Measurements from ENCODE around the gene C1QTNF9. TPM values are rescaled to one million over a fixed set of nuclear protein-coding genes. Genes with fewer than 3 reads are reported as not detected.

C1QTNF9 gene
- total and polyA plus RNA-seq, 4 experiments from 2014 or later = not detected

DNA sequence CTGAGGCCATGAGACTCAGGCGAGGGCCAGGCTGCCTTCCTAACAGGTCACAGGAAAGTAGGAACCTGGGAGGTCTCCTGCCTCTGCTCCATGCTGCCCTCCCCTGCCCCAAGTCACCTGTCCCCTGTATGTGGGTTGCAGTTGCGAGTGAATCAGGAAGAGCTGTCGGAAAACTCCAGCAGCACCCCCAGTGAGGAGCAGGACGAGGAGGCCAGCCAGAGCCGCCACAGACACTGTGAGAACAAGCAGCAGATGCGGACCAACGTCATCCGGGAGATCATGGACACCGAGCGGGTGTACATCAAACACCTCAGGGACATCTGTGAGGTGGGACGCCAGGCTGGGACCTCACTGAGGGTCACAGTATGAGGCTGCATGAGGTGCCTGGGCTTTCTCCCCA lies 22.8 kb upstream of the C1QTNF9 start:
- peaks cover 13 to 22% (median 17%) of the 10 kb centered on the region in 4 donors for H3K4me1 Mint-ChIP-seq
- ChIA-PET CTCF (ENCODE audit: partially characterized antibody) (interaction anchor here (0.9 kb wide), 1 partner anchor 16 kb away, joined by 3 read pairs; no protein-coding TSS in a partner anchor), POLR2A (ENCODE audit: partially characterized antibody) (interaction anchor here (35.7 kb wide), 1 partner anchor 27 kb away, joined by 1361 read pairs; no protein-coding TSS in a partner anchor)
- no peak overlapping the region for H3K27ac ChIP-seq (ENCODE audit: low read depth, low read length)
- H3K4me3 ChIP-seq (ENCODE audit: low read length in 2 of 2) = no peak overlapping the region
- no peaks in the 10 kb centered on the region for H3K27me3 ChIP-seq (ENCODE audit: insufficient read depth, low read length)
- H3K9me3 Mint-ChIP-seq = no peaks in the 10 kb centered on the region
- H3K4me3 Mint-ChIP-seq = peak overlapping the region in 1 of 8 donors; percentile 15
- H3K27ac Mint-ChIP-seq = peak overlapping the region in 1 of 7 donors; percentile 87
- H3K36me3 ChIP-seq (ENCODE audit: insufficient read depth, low read length) = peaks cover 90% of the 10 kb centered on the region
- H3K36me3 Mint-ChIP-seq = peaks cover 70 to 92% of the 10 kb centered on the region in 2 donors
- no peaks in the 10 kb centered on the region for H3K9me3 ChIP-seq (ENCODE audit: control insufficient read depth in 1 of 2, low read length in 2 of 2)
- no peaks in the 10 kb centered on the region for H3K27me3 Mint-ChIP-seq
- intact Hi-C loops (cut with micrococcal nuclease) = loop anchor here (5.0 kb wide), 1 partner anchor 34 kb away; no protein-coding TSS in a partner anchor
- peaks cover 12% of the 10 kb centered on the region for H3K4me1 ChIP-seq (ENCODE audit: insufficient read depth, low read length)
- DNase-seq = no peak

DNA sequence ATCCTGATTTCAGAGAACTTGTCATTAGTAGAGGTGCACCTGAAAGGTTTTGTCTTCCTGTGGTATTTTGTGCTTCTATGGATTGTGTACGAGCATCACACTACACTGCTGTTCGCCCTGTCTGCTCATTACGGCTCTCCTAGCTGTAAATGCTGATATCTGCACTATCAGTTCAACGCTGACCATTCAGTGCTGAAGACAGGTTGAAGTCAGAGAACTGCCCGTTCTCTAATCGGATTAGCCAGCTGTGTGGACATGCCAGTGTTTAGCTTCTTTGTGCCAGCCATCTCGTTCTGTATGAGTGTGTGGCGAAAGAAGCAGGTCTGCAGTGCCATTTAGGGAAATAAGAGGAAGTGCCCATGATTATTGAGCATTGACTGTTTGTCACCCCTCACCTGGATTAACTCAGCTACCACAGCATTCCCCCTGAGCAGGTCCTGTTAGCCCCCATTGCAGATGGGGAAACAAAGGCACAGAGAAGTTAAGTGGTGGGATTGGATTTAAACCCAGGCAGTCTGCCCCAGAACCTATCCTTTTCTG lies 21.6 kb upstream of the C1QTNF9 start:
- Mint-ChIP-seq H3K9me3 (no peaks in the 10 kb centered on the region), H3K27ac (peak overlapping the region in 3 of 7 donors; percentile 22 to 65 (median 51)), H3K4me3 (no peak overlapping the region), H3K4me1 (peaks cover 5 to 10% (median 8%) of the 10 kb centered on the region in 4 donors), H3K36me3 (peaks cover 68 to 88% of the 10 kb centered on the region in 2 donors), H3K27me3 (no peaks in the 10 kb centered on the region)
- Histone ChIP-seq H3K27me3 (ENCODE audit: insufficient read depth, low read length) (no peaks in the 10 kb centered on the region), H3K36me3 (ENCODE audit: insufficient read depth, low read length) (peaks cover 88% of the 10 kb centered on the region), H3K9me3 (ENCODE audit: control insufficient read depth in 1 of 2, low read length in 2 of 2) (no peaks in the 10 kb centered on the region), H3K4me3 (ENCODE audit: low read length in 2 of 2) (no peak overlapping the region), H3K27ac (ENCODE audit: low read depth, low read length) (no peak overlapping the region), H3K4me1 (ENCODE audit: insufficient read depth, low read length) (peaks cover 1% of the 10 kb centered on the region)
- ChIA-PET POLR2A (ENCODE audit: partially characterized antibody) (interaction anchor here (1.4 to 35.7 kb wide), 2 partner anchors 8 to 28 kb away, joined by 4 to 1361 read pairs; no protein-coding TSS in a partner anchor), CTCF (ENCODE audit: partially characterized antibody) (interaction anchor here (1.6 kb wide), 1 partner anchor 59 kb away, joined by 4 read pairs; no protein-coding TSS in a partner anchor)
- no peak for DNase-seq
- intact Hi-C loops (cut with micrococcal nuclease) = loop anchor here (5.0 kb wide), 1 partner anchor 36 kb away; no protein-coding TSS in a partner anchor

DNA sequence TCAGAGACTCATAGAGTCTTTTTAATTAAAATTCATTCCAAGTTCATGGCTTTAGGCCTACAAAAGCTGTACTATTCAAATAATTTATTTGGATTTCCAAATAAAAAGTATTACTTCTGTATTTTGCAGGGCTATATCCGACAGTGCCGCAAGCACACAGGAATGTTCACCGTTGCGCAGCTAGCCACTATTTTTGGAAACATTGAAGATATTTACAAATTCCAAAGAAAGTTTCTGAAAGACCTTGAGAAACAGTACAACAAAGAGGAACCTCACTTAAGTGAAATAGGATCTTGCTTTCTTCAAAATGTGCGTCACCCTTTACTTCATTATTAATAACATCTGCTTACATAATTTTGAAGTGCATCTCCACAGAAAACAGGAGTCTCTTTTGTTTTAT lies 20.5 kb upstream of the C1QTNF9 start:
- POLR2A ChIA-PET (ENCODE audit: partially characterized antibody) = interaction anchor here (0.8 to 35.7 kb wide), 3 partner anchors 9 to 214 kb away, joined by 3 to 1361 read pairs (median 4); no protein-coding TSS in a partner anchor
- CTCF ChIA-PET (ENCODE audit: partially characterized antibody) = interaction anchor here (1.1 to 1.6 kb wide), 3 partner anchors 35 to 60 kb away, joined by 3 to 4 read pairs (median 3); no protein-coding TSS in a partner anchor
- Histone ChIP-seq H3K4me3 (ENCODE audit: low read length in 2 of 2) (no peak overlapping the region), H3K36me3 (ENCODE audit: insufficient read depth, low read length) (peaks cover 93% of the 10 kb centered on the region), H3K27ac (ENCODE audit: low read depth, low read length) (no peak overlapping the region), H3K9me3 (ENCODE audit: control insufficient read depth in 1 of 2, low read length in 2 of 2) (no peaks in the 10 kb centered on the region), H3K27me3 (ENCODE audit: insufficient read depth, low read length) (no peaks in the 10 kb centered on the region), H3K4me1 (ENCODE audit: insufficient read depth, low read length) (no peaks in the 10 kb centered on the region)
- intact Hi-C loops (cut with micrococcal nuclease) = loop anchor here (5.0 kb wide), 1 partner anchor 37 kb away; no protein-coding TSS in a partner anchor
- DNase-seq = no peak
- peaks cover 67 to 87% of the 10 kb centered on the region in 2 donors for H3K36me3 Mint-ChIP-seq
- no peaks in the 10 kb centered on the region for H3K27me3 Mint-ChIP-seq
- H3K9me3 Mint-ChIP-seq = no peaks in the 10 kb centered on the region
- no peak overlapping the region for H3K27ac Mint-ChIP-seq
- no peak overlapping the region for H3K4me3 Mint-ChIP-seq
- H3K4me1 Mint-ChIP-seq = peaks cover 0 to 5% (median 4%) of the 10 kb centered on the region in 4 donors

DNA sequence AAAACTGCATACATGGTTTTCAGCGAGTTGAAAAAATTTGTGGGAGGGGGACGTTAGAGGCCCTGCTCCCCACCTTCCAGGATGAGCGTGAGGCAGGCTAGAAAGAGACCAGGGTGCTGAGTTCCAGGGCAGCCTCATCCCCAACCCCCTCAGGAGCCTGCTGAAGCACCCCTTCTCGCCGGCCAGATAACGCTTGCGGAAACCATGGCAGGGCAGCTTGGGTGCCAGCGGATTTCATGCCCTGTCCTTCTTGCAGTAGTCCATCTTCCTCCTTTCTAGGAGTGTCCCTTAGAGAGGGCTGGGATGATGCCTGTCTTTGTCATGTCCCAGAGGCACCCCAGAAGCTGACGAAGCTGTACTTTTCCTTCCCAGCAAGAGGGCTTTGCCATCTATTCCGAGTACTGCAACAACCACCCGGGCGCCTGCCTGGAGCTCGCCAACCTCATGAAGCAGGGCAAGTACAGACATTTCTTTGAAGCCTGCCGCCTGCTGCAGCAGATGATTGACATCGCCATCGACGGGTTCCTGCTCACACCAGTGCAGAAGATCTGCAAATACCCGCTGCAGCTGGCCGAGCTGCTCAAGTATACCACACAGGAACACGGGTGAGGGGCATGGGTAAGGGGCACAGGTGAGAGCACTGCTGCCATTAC lies 19.0 kb upstream of the C1QTNF9 start:
- Mint-ChIP-seq H3K27ac (peak overlapping the region in 2 of 7 donors; percentile 84 to 90), H3K27me3 (no peaks in the 10 kb centered on the region), H3K4me3 (no peak overlapping the region), H3K4me1 (peaks cover 0 to 2% (median 0%) of the 10 kb centered on the region in 4 donors), H3K36me3 (peaks cover 66 to 90% of the 10 kb centered on the region in 2 donors), H3K9me3 (no peaks in the 10 kb centered on the region)
- DNase-seq = no peak
- Histone ChIP-seq H3K4me3 (ENCODE audit: low read length in 2 of 2) (no peak overlapping the region), H3K4me1 (ENCODE audit: insufficient read depth, low read length) (no peaks in the 10 kb centered on the region), H3K9me3 (ENCODE audit: control insufficient read depth in 1 of 2, low read length in 2 of 2) (no peaks in the 10 kb centered on the region), H3K36me3 (ENCODE audit: insufficient read depth, low read length) (peaks cover 94% of the 10 kb centered on the region), H3K27me3 (ENCODE audit: insufficient read depth, low read length) (no peaks in the 10 kb centered on the region), H3K27ac (ENCODE audit: low read depth, low read length) (no peak overlapping the region)
- ChIA-PET CTCF (ENCODE audit: partially characterized antibody) (interaction anchor here (1.3 to 2.1 kb wide), 2 partner anchors 60 to 62 kb away, joined by 3 to 11 read pairs; no protein-coding TSS in a partner anchor), POLR2A (ENCODE audit: partially characterized antibody) (interaction anchor here (1.4 to 35.7 kb wide), 2 partner anchors 9 to 30 kb away, joined by 3 to 1361 read pairs; no protein-coding TSS in a partner anchor)
- intact Hi-C loops (cut with micrococcal nuclease) = no loop called here

DNA sequence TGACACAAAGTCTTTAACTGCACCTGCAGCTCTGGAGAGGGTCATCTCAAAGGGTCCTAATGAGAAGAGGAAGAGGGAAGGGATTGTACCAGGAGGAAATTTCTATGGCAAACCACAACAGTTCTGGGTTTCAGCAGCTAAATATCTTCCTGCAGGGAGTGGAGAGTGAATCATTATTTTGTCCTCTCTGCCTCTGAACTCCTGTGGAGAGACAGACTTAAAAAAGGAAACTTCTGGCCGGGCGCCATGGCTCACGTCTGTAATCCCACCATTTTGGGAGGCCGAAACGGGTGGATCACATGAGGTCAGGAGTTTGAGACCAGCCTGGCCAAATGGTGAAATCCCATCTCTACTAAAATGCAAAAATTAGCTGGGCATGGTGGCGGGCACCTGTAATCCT lies 16.9 kb upstream of the C1QTNF9 start:
- intact Hi-C loops (cut with micrococcal nuclease) = no loop called here
- no peaks in the 10 kb centered on the region for H3K27me3 Mint-ChIP-seq
- H3K27ac Mint-ChIP-seq = peak overlapping the region in 1 of 7 donors; percentile 36
- H3K36me3 Mint-ChIP-seq = peaks cover 72 to 90% of the 10 kb centered on the region in 2 donors
- Histone ChIP-seq H3K27ac (ENCODE audit: low read depth, low read length) (no peak overlapping the region), H3K36me3 (ENCODE audit: insufficient read depth, low read length) (peaks cover 96% of the 10 kb centered on the region), H3K4me3 (ENCODE audit: low read length in 2 of 2) (no peak overlapping the region), H3K27me3 (ENCODE audit: insufficient read depth, low read length) (no peaks in the 10 kb centered on the region), H3K9me3 (ENCODE audit: control insufficient read depth in 1 of 2, low read length in 2 of 2) (no peaks in the 10 kb centered on the region), H3K4me1 (ENCODE audit: insufficient read depth, low read length) (no peaks in the 10 kb centered on the region)
- DNase-seq = no peak
- ChIA-PET POLR2A (ENCODE audit: partially characterized antibody) (interaction anchor here (35.7 kb wide), 1 partner anchor 33 kb away, joined by 1361 read pairs; no protein-coding TSS in a partner anchor), CTCF (ENCODE audit: partially characterized antibody) (interaction anchor here (1.5 kb wide), 1 partner anchor 63 kb away, joined by 4 read pairs; no protein-coding TSS in a partner anchor)
- H3K4me3 Mint-ChIP-seq = no peak overlapping the region
- H3K4me1 Mint-ChIP-seq = peaks cover 0 to 2% (median 0%) of the 10 kb centered on the region in 4 donors
- no peaks in the 10 kb centered on the region for H3K9me3 Mint-ChIP-seq

DNA sequence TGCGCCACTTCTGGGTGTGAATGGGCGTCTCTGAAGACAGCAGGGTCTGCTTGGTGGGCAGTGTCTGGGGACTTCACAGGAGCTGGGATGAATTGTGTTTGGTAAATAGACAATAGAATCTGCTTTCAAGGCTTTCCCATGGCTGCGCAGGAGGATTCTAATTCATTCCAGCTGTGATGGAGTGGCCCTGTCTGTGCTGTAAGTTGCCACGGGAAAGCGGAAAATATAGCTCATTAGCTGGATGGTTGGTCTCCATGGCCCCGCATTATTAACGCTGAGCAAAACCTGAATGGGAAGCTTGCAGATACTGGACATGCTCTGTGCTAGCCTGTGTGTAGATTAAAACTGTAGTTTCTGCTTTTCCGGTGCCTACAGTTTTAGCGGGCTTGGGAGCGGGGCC lies 15.6 kb upstream of the C1QTNF9 start:
- no peak for DNase-seq
- peaks cover 73 to 91% of the 10 kb centered on the region in 2 donors for H3K36me3 Mint-ChIP-seq

More for the DNA sequence above, 15.6 kb upstream of the C1QTNF9 start:
- CTCF ChIA-PET (ENCODE audit: partially characterized antibody) = interaction anchor here (1.0 to 1.5 kb wide), 2 partner anchors 65 kb away, joined by 3 to 4 read pairs; no protein-coding TSS in a partner anchor
- peaks cover 96% of the 10 kb centered on the region for H3K36me3 ChIP-seq (ENCODE audit: insufficient read depth, low read length)
- Mint-ChIP-seq H3K9me3 (no peaks in the 10 kb centered on the region), H3K27ac (peak overlapping the region in 4 of 7 donors; percentile 4 to 48 (median 26)), H3K4me1 (peaks cover 0 to 2% (median 0%) of the 10 kb centered on the region in 4 donors), H3K4me3 (no peak overlapping the region), H3K27me3 (no peaks in the 10 kb centered on the region)
- POLR2A ChIA-PET (ENCODE audit: partially characterized antibody) = interaction anchor here (35.7 kb wide), 1 partner anchor 34 kb away, joined by 1361 read pairs; no protein-coding TSS in a partner anchor
- H3K4me1 ChIP-seq (ENCODE audit: insufficient read depth, low read length) = no peaks in the 10 kb centered on the region
- intact Hi-C loops (cut with micrococcal nuclease) = no loop called here
- no peak overlapping the region for H3K4me3 ChIP-seq (ENCODE audit: low read length in 2 of 2)
- no peaks in the 10 kb centered on the region for H3K27me3 ChIP-seq (ENCODE audit: insufficient read depth, low read length)
- no peaks in the 10 kb centered on the region for H3K9me3 ChIP-seq (ENCODE audit: control insufficient read depth in 1 of 2, low read length in 2 of 2)
- H3K27ac ChIP-seq (ENCODE audit: low read depth, low read length) = no peak overlapping the region
